A204.1 (cell line): ENCODE results near the gene ORM2.

Experiments used
- FAIRE-seq: peaks from 2 replicates; lab custom pipeline; 2012; peaks lifted over from hg19 to GRCh38; lab: Jason Lieb, UNC

The ORM2 gene

DNA sequence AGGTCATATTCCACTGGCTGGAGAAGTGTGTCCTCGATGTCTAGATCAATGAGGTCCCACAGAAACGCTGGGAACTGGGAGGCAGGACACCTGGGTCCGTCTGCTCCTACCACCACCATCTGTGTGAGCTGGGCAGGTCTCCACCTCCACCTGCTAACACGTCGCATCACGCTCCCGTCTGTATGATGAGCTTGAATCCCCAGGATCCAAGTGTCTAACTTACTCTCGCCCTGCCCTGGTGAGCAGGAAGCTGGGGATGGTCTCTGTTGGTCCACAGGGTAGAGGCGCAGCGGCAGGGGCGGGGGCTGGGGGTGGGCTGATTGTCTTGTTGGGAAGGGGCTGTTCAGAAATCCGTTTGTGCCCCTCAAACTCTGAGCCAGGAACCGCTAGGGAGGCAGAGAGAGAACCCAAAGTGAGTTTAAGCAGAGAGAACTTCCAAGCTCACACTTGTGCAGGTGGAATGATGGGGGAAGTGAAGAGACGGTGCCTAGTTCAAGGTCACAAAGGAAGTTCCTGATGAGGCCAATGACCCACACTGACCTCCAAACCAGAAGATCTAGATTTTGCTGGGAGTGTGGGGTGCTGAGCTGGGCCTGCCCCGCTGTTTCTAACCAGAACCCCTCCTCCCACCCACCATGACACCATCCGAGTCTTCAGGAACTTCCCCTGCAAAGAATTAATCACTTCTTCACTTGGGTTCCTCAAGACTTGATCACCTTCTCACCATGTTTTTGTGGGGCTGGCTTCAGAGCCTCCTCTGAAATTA is 21.1 kb downstream of the ORM2 start:
- FAIRE-seq: no peak

DNA sequence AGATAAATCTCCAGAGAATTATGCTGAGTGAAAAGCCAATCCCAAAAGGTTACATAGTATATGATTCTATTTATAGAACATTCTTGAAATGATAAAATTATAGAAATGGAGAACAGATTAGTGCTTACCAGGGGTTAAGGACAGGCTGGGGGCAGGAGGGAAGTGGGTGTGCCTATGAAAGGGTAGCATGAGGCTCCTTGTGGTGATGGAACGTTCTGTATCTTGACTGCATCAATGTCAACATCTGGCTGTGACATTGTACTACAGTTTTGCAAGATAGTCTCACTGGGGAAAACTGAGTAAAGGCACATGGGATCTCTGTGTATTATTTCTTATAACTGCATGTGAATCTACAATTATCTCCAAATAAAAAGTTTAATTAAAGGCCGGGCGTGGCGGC is 22.3 kb downstream of the ORM2 start:
- no peak for FAIRE-seq

DNA sequence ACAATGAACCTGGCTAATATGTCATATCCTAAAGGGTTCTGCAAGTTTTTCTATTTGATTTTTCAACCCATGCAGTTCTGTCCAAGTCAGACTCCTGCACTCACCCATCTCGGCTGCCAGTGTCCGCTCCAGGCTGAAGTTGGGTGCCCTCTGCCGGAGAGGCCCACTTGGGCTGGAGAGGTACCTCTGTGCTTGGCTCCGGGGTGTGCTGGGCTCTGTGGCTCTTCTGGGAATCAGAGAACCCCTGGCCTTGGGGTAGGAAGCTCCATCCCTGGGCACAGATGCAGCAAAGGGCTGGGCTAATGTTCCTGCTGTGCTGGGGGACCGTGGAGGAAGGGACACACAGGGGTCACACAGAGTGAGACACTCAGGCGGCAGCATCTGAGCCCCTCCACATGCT is 26.2 kb downstream of the ORM2 start:
- no peak for FAIRE-seq

DNA sequence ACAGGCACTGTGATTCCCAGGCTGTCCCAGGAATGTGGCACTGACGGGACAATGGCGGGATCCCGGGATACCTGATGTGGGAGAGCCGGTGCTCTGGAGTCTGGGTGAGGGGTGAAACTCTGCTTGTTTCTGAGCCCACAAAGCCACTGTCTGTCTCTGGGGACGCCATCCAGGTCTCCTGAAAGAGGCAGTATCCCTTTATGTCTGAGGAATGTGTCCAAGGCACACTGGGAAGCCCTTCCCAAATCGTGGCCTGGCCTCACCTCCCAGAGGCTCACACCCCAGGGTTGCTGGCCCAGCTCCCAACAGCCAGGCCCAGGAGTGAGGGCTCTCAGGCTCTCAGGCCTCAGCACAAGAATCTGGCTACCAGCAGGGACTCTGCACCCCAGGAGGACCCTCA is 27.1 kb downstream of the ORM2 start:
- FAIRE-seq: no peak

DNA sequence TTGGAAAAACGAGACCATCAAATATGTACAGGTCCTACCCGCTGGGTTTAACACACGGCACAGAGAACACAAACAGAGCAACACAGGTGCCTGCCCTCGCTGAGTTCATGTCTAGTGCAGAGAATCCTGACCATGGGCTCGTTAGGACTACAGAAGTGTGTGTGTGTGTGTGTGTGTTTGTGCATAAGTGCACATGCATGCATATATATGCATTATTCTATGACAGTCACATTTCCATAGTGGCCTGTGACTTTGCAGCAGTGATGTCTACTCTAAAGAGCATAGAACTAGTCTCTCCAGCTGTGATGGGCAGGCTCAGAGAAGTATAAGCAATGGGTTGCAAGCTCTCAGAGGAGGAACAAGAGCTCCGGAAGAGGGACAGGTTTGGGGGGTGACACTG is 27.7 kb downstream of the ORM2 start:
- FAIRE-seq: no peak

DNA sequence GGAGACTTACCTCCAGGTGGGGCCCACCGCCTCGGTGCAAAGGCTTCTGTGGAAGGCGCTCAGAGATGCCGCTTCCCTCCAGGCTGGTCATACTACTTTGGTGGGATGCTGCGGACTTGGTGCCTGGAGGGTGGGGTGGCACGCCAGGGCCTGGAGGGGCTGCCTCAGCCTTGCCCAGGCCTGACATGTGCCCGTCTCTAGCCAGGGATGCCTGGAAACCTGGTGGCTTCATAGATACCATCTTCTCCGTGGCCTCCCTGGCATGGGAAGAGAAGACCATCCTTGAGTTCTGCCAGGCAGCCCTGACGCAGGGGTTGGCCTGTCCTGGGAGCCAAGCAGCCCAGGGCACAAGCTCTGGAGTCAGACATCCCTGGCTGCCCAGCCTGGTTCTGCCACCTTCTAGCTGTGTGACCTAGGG is 28.3 kb downstream of the ORM2 start:
- no peak for FAIRE-seq

DNA sequence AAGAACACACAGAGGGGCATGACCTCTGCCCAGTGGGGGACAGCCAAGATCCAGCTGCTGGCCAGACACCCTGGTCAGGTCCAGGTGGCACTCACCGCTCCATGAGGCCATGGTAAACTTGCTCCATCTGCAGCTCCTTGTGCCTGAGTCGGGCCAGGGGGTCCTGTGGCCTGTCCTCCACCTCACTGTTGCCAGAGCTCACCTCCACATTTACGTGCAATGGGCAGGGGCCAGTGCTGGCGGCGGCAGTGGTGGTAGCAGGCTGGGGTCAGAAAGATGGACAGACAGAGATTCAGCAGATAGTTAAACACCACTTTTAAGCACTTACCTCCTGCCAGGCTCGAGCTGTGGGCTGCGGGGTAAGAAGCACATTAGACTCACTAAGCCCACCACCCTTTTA is 30.1 kb downstream of the ORM2 start:
- no peak for FAIRE-seq

DNA sequence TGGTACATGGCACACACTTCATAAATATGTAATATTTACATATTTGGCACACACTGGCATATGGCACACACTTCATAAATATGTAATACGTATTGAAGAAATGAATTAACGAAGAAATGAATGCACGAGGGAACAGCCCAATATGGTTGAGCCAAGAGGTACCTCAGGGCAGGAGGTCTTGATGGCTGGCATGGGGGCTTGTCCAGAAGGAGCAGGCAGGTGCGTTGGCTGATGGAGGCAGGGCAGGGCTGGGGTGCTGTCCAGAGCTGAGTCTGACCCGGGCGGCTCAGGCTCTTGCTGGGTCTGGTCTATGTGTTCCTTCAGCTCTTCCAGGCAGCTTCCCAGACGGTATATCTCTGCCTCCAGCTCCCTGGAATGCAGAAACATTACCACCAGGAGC is 31.9 kb downstream of the ORM2 start:
- FAIRE-seq: no peak

DNA sequence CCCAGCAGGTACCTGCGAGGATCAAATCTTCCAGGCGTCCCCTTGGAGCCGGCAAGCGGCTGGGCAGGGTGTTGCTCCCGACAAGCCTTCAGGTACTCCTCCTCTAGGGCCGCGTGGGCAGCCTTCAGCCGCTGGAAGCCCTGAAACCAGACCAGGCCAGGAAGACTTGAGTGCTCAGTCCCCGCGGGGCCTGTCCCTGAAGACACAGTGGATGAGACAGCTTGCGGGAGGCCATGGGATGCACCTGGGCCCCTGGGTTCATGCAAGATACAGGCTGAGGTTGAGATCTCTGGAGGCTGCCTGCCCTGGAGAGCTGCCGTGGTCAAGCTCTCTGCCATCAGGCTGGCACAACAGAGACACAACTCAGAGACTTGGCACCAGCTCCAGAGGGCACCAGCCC is 32.7 kb downstream of the ORM2 start:
- FAIRE-seq: no peak

DNA sequence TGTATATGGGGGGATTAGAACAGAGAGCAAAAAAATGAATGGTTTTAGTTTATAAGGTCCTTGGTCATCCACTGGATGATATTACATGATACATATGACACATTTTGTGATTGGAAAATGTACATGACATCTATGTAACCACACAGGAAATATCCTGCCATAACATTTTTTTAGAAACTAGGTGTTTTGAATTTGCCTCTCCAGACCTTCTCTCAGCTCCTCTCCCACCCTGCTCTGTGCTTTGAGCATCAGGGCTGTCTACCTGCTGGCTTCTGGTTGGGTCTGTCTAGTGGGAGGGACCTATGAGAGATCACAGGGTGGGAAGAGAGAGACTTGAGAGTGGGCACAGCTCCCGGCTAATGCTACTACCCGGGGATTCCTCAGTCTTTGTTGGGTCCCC is 33.8 kb downstream of the ORM2 start:
- FAIRE-seq: no peak

DNA sequence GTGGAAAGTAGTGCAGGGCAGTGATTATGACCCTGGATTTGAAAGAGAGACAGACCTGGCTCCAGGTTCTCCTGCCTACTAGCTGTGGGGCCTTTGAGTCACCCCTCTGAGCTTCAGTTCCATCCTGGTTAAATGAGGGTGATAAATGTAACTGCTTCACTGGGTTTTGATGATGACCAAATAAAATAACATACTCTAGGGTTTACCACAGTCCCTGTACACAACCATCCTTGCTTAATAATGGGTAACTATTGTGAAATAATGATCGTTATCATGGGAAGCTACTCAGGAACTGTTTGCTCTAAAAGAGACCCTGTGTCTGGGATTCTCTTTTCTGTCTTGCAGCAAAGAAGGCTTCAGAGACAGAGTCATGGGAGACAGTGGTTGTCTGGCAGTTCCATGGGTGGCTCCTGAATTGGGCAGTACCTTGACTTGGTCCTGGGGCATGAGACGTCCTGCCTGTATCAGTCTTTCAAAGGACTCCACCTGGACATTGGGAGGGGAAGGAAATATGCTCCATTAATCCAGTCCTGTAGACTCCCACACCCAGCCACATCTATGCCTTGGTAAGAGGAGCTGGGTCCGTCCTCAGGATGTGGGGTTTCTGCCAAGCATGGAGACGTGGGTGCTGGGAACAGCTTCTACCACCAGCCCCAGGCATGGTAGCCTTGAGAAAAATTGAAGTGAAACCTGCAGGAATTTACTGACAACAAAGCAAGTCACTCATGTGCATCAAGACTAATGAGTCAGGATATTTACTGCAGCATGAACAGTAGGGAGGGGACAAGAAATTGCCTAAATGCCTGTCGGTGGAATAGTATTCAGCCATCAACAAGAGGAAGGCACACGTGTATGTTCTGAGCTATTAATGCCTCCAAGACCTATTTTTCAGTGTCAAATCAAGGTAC is 34.7 kb downstream of the ORM2 start:
- no peak for FAIRE-seq

DNA sequence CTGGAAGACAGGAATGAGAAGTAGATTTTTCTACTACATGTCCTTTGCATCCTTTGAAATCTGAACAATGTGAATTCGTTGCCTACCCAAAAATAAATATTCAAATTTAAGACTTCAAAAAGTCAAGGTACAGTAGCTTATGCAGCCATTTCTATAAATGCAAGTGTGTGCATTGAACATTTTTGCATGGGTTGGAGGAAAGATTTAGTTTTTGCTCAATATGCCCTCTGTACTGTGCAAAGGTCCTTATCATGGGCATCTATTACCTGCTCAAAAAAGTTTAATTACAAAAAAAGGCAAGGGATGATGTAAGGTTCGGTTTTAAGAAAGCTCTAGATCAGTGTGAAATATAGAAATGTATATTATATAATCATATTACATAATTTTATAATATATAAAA is 35.5 kb downstream of the ORM2 start:
- no peak for FAIRE-seq

DNA sequence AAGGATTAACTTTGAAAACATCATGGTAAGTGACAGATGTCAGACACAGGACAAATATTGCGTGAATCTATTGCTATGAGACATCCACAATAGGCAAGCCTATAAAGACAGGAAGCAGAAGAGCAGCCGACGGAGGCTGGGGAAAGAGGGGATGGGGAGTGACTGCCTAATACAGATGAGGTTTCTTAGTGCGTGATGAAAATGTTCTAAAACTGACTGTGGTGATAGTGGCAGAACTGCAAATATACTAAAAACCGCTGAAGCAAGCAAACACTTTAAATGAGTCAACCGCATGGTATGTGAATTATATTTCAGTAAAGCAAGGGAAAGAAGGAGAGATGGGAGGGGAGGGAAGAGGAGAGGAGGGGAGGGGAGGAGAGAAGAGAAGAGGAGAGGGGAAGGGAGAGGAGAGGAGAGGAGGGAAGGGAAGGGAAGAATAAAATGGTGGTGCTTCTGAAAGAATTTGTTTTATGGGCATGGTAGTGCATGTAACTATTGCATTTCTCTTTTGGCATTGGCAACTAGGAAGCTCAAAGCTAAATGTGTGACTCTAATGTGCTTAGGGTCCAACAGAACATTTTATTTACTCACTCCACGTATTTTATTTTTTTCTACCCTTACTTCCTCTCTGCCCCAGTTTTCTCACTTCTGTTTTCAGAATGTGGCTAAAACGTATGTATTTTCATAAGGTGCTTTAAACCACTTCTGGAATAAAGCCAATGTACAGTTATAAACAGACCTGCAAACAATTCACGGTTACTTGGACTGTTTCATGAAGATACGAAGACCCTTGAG is 36.9 kb downstream of the ORM2 start:
- no peak for FAIRE-seq

DNA sequence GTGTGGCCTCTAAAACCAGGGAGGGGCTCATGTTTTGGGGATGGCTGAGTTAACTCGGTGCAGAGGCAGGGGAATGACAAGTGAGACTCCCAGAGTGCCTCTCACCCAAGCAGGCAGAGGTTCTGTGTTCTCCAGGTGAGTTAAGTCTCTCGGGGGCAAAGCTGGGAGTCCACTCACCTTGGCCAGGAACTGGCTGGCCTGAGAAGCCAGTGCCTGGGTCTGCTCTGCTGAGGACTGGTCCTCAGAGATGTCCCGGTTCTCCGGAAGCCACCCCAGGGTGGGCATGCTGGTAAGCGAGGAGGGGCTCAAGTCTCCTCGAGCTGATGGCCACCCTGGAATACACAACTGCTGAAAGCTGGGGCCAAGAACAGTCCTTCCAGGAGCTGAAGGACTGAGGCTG is 37.7 kb downstream of the ORM2 start:
- no peak for FAIRE-seq

DNA sequence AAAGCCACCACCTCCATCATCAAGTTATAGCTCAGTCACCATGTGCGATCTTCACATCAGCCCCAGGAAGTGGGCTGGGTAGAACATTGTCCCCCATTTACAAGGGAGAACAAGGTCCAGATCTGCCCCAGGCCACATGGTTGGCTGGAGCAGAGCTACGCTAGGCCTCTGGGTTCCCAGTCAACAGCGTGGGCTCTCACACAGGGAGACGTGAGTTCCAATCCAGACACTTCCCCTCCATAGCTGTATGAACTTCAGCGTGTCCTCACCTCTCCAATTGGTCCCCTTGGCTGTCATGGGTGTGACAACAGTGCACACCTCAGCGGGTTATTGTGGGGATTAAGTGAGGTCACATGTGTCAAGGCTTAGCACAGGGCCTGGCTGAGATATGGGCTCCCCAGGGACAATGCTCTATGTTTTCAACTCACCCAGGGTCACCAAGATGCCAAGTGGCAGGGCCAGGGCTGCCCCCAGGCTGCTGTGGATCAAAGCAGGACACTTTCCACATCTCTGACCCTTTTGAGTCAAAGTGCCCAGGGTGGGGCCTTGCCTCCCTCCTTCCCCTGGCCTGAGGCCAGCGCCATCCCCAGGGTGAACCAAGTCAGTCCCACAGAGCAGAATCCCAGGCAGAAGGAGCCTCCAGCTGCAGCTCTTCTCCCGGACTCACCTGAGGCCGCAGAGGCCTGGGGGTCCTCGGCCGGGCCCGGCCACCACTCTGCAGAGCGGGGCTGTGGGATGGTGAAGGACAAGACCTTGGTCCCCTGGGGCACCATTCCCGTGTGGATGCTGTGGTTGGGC is 38.3 kb downstream of the ORM2 start:
- FAIRE-seq: no peak

DNA sequence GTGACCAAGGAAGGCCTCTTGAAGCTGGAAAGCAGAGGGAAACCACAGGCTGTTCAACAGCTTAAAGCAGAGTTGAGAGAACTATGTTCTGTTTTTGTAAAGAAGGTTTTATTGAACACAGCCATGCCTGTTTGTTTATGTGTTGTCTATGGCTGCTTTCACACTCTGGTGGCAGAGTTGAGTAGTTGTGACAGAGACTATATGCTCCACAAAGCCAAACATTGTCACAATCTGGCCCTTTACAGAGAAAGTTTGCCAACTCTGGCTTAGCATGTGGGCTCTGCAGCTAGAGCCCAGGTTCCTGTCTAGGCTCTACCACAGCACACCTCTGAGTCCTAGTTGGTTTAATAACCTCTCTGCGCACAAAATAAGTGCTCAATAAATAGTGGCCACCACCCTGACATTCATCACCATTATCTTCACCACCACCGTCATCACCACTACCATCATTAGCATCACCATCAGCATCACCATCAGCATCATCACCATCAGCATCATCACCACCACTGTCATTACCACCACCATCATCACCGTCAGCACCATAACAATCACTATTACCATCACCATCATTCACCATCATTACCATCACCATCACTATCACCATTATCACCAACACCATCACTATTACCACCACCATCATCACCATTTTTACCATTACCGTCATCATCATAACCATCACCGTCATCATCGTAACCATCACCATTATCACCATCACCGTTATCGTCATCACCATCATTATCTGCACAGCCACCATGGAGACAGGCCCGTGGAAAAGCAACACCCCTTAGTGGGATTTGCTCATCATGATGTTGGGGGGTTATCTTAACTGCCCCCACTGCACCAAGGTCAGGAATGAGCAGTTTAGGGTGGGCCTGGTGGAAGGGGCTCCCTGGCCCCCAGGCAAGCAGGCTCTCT is 39.8 kb downstream of the ORM2 start:
- no peak for FAIRE-seq

DNA sequence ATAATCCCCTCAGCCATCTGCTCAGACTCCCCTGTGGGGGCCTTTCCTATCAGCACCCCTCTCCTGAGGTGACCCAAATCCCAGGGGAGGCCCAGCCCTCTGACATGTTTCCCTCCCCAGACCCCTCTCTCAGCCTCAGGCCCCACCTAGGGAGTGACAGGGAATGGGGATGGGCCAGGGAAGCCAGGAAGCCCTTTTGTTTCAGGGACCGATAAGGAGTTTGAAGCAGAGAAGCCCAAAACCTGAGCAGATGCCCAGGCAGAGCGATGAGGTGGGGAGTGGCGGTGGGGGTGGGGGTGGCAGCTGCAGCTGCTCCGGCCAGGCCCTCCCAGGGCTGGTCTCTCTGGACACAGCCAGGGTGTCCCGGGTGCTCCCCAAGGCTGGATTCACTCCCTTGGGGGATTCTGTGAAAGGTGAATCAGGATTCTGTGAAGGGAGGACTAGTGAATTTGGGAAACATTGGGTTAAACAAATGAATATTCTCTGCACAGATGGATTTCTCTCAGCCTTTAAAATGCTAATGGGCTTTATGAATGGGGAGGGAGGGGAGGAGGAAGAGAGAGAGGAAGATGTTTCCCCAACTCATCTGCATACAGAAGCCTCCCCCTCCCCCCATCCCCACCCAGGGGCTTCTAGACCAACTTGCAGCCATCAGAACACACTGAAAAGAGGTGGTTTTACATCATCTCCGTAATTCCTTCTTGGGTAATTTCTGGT is 40.7 kb downstream of the ORM2 start:
- no peak for FAIRE-seq

DNA sequence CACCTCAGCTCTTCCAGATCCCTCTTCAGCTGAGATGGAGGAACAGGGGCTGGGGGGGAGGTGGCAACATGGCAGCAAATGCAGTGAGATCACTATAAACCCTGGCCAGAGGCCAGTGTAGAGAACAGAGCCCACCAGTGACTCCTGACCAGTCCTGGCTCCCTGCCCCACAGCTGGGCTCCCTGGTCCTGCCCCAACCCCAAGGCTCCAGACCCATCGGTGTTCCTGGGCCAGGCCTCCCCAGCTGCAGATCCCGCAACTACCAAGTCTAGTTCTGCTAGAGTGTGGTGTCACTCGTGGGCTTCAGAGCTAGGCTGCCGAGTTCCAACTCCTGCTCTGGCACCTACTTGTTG is 41.3 kb downstream of the ORM2 start:
- FAIRE-seq: no peak

DNA sequence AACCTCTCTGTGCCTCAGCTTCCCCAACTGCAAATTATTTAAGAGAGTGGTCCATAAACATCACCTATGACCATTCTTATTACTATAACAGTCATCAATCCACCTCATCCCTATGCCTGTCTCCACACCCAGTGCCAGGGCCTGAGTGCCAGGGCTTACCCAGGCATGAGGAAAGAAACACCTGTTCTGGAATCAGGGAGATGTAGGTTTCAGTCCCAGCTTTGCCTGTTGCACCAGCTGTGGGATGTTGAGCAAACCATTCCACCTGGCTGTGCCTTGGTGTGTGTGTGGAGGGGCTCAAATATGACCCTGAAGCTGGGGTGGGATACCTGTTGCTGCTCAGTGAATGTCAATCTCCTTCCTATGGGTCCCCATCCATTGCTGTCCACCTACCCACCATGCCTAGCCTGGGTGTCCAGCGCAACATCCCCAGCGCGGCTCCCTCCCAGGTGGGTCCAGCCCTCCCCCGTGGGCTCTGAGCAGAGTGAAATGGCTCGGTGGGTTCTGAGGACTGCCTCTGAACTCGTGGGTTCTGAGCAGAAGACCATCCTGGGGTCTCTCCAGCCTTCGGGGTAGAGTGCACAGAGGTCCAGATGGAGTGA is 41.8 kb downstream of the ORM2 start:
- FAIRE-seq: no peak
